Measurements from ENCODE around the gene TIPARP. TPM values are rescaled to one million over a fixed set of nuclear protein-coding genes. Genes with fewer than 3 reads are reported as not detected.

TIPARP gene
- 15.8 and 18.2 TPM in 2 replicates for total RNA-seq (2022)
- percentile 92 among the genes with signal in this experiment for Bru-seq, nascent RNA
- percentile 80 among the genes with signal in this experiment for BruChase-seq, experiment 1, labeled RNA remaining after a 2-hour chase
- percentile 63 among the genes with signal in this experiment for BruChase-seq, experiment 2, labeled RNA remaining after a 6-hour chase
- long read RNA-seq, full-length matches to known transcripts: 1 of 3 reads
- long read RNA-seq, partial matches to known transcripts: 0 of 3 reads
- long read RNA-seq, other reads (novel, unspliced or antisense): 2 of 3 reads

- no peaks in the 10 kb centered on the region for H3K9me3 Mint-ChIP-seq (ENCODE audit: unreplicated experiment)
- BruUV-seq (replicated peaks): no TSS peak
- ChIA-PET POLR2A (interaction anchor here (0.7 to 3.2 kb wide), 6 partner anchors 46 to 446 kb away, joined by 3 to 26 read pairs (median 4); partner anchors contain the start of gene SSR3), CTCF (interaction anchor here (0.6 to 2.3 kb wide), 11 partner anchors 46 to 414 kb away, joined by 3 to 14 read pairs (median 4); partner anchors contain the start of gene SSR3)
- Histone ChIP-seq H3K9me3 (no peaks in the 10 kb centered on the region), H3K4me1 (0 out of 2 replicates have a peak, but pooled peaks cover 8% of the 10 kb centered on the region), H3K4me3 (ENCODE audit: low read depth, low read length) (peak within 1 kb of the TSS; percentile 84), H3K27me3 (replicated peaks; ENCODE audit: control insufficient read depth, insufficient read depth, low read length) (no peaks in the 10 kb centered on the region), H3K36me3 (ENCODE audit: control insufficient read depth, insufficient read depth, low read length) (no peaks in the 10 kb centered on the region)
- no peaks in the 10 kb centered on the region for H3K4me1 Mint-ChIP-seq (ENCODE audit: low read depth, unreplicated experiment)
- DNase-seq: peak; percentile 98 to 99
- peak; percentile 58 to 78 for TF ChIP-seq CTCF (IDR thresholded peaks at IDR 0.05; ENCODE audit: insufficient read depth in 1 of 2, low read depth in 1 of 2, low read length in 1 of 2, severe bottlenecking in 1 of 2, unreplicated experiment in 1 of 2)
- H3K27me3 Mint-ChIP-seq (ENCODE audit: insufficient read depth, unreplicated experiment): no peaks in the 10 kb centered on the region
- peak within 1 kb of the TSS; percentile 95 for H3K27ac Mint-ChIP-seq (ENCODE audit: unreplicated experiment)
- intact Hi-C loops (cut with micrococcal nuclease; ENCODE audit: unreplicated experiment): loop anchor here (1.0 to 5.0 kb wide), 11 partner anchors 45 to 463 kb away; partner anchors contain the start of gene SSR3
- peaks cover 28% of the 10 kb centered on the region for H3K36me3 Mint-ChIP-seq (ENCODE audit: insufficient read depth, unreplicated experiment)
- H3K4me3 Mint-ChIP-seq (ENCODE audit: unreplicated experiment): peak within 1 kb of the TSS; percentile 97
Measured at GRCh38 chr3:156674046-156674910, at the start of gene TIPARP. Gene TIPARP, plus strand, starts transcription at chr3:156674590. Its CDS starts 3,108 bp downstream, at chr3:156677698.

GRCh38 chr3:156626104-156626503, 48.3 kb upstream of the TIPARP start:
- no peaks in the 10 kb centered on the region for H3K36me3 Mint-ChIP-seq (ENCODE audit: insufficient read depth, unreplicated experiment)
- H3K4me3 Mint-ChIP-seq (ENCODE audit: unreplicated experiment): no peak overlapping the region
- no peak overlapping the region for H3K4me3 ChIP-seq (ENCODE audit: low read depth, low read length)
- ChIA-PET CTCF (no interaction called here), POLR2A (no interaction called here)
- H3K4me1 ChIP-seq: peaks cover 54% of the 10 kb centered on the region
- intact Hi-C loops (cut with micrococcal nuclease; ENCODE audit: unreplicated experiment): no loop called here
- no TSS peak for BruUV-seq (replicated peaks)
- no peak for DNase-seq
- H3K27me3 ChIP-seq (replicated peaks; ENCODE audit: control insufficient read depth, insufficient read depth, low read length): no peaks in the 10 kb centered on the region
- no peaks in the 10 kb centered on the region for H3K9me3 ChIP-seq
- peaks cover 28% of the 10 kb centered on the region for H3K4me1 Mint-ChIP-seq (ENCODE audit: low read depth, unreplicated experiment)
- TF ChIP-seq CTCF (IDR thresholded peaks at IDR 0.05; ENCODE audit: insufficient read depth in 1 of 2, low read depth in 1 of 2, low read length in 1 of 2, severe bottlenecking in 1 of 2, unreplicated experiment in 1 of 2): no peak
- no peak overlapping the region for H3K27ac Mint-ChIP-seq (ENCODE audit: unreplicated experiment)
- no peaks in the 10 kb centered on the region for H3K36me3 ChIP-seq (ENCODE audit: control insufficient read depth, insufficient read depth, low read length)
- H3K9me3 Mint-ChIP-seq (ENCODE audit: unreplicated experiment): no peaks in the 10 kb centered on the region
- no peaks in the 10 kb centered on the region for H3K27me3 Mint-ChIP-seq (ENCODE audit: insufficient read depth, unreplicated experiment)
